GM12878 (cell line): Measurements from ENCODE around the gene FGF11. TPM values are rescaled to one million over a fixed set of nuclear protein-coding genes. Genes with fewer than 3 reads are reported as not detected.

Source experiments
- ATAC-seq: fragments of 200-7000 bp; cut with Tn5 transposase; 3 replicates; pipeline ENCODE4 v1.9.1; 2020; ENCODE audit warnings: mild to moderate bottlenecking, moderate library complexity
- Bru-seq: library from RNA; stranded (reverse); fragments of 400-500 nt; gene quantifications from one replicate; lab custom pipeline; 2021; lab: Mats Ljungman, UMichigan
- BruChase-seq, 2 experiments: library from RNA; stranded (reverse); fragments of 400-500 nt; gene quantifications; one replicate each; lab custom pipeline; 2021; lab: Mats Ljungman, UMichigan
- BruUV-seq: library from RNA; stranded (reverse); fragments of 400-500 nt; replicated peaks from 2 replicates; lab custom pipeline; 2021; lab: Mats Ljungman, UMichigan
- CTCF ChIA-PET: fragments of 300-600 bp; sonication (Branson Sonifier 250); formaldehyde crosslinking; extraction: SDS; loops from one replicate; lab custom pipeline; 2021; ENCODE audit warnings: inconsistent platforms; lab: Yijun Ruan, JAX
- POLR2A ChIA-PET: fragments of 350-600 bp; formaldehyde crosslinking; extraction: SDS; loops from one replicate; lab custom pipeline; 2021; ENCODE audit warnings: inconsistent platforms; lab: Charles Lee
- RAD21 ChIA-PET: fragments of 300-600 bp; sonication (Branson Sonifier 250); formaldehyde crosslinking; loops from one replicate; lab custom pipeline; 2023; ENCODE audit warnings: antibody characterized with exemption; ENCODE audit not compliant: unreplicated experiment; lab: Charles Lee
- SMC1A ChIA-PET: fragments of 300-600 bp; sonication (Branson Sonifier 250); formaldehyde crosslinking; loops from one replicate; lab custom pipeline; 2023; ENCODE audit not compliant: unreplicated experiment, uncharacterized antibody; lab: Charles Lee
- DNase-seq: peaks from one replicate; pipeline ENCODE4 v3.0.0-alpha.2; 2011; ENCODE audit warnings: low read depth, low spot score
- FAIRE-seq: peaks from 3 replicates; lab custom pipeline; 2011; peaks lifted over from hg19 to GRCh38; lab: Jason Lieb, UNC
- H2AFZ ChIP-seq: 2 replicates; pipeline ENCODE4 v1.6.0; 2011; ENCODE audit warnings: low read depth, low read length, control low read depth; ENCODE audit not compliant: control insufficient read depth
- H3K27ac ChIP-seq: 2 replicates; pipeline ENCODE4 v1.5.1; 2011; ENCODE audit warnings: control low read depth; ENCODE audit not compliant: control insufficient read depth, insufficient read depth
- H3K27me3 ChIP-seq, 2 experiments: replicated peaks in 1 of 2; 2 replicates each; pipeline versions ENCODE4 v1.6.0 to v1.6.1; 2011; ENCODE audit warnings: low read length in 1 of 2; ENCODE audit not compliant: control insufficient read depth in 2 of 2, insufficient read depth in 2 of 2
- H3K36me3 ChIP-seq, 2 experiments: 2 replicates each; pipeline ENCODE4 v1.5.1; 2011; ENCODE audit warnings: low read length in 1 of 2; ENCODE audit not compliant: control insufficient read depth in 2 of 2, insufficient read depth in 2 of 2
- H3K4me1 ChIP-seq: 2 replicates; pipeline ENCODE4 v1.6.1; 2011; ENCODE audit warnings: mild to moderate bottlenecking, low read length, moderate library complexity, mixed read lengths; ENCODE audit not compliant: control insufficient read depth, insufficient read depth
- H3K4me2 ChIP-seq: 2 replicates; pipeline ENCODE4 v1.6.0; 2011; ENCODE audit warnings: control low read depth; ENCODE audit not compliant: control insufficient read depth, insufficient read depth
- H3K4me3 ChIP-seq: fragments of 200-600 bp; sonication (generic); 2 replicates; pipeline ENCODE4 v1.5.1; 2016
- H3K79me2 ChIP-seq: 2 replicates; pipeline ENCODE4 v1.6.0; 2011; ENCODE audit warnings: low read length; ENCODE audit not compliant: control insufficient read depth, insufficient read depth
- H3K9ac ChIP-seq: 2 replicates; pipeline ENCODE4 v1.8.0; 2011; ENCODE audit warnings: low read length, control low read depth, mixed read lengths; ENCODE audit not compliant: control insufficient read depth, insufficient read depth
- H3K9me3 ChIP-seq: replicated peaks from 3 replicates; pipeline ENCODE4 v1.5.1; 2011; ENCODE audit warnings: mild to moderate bottlenecking, low read length; ENCODE audit not compliant: control insufficient read depth, insufficient read depth
- H4K20me1 ChIP-seq: 2 replicates; pipeline ENCODE4 v1.6.0; 2011; ENCODE audit not compliant: control insufficient read depth, insufficient read depth
- BACH1 ChIP-seq: fragments of 450-650 bp; IDR thresholded peaks from 2 replicates; pipeline ENCODE4 v1.6.1; 2017; ENCODE audit warnings: mild to moderate bottlenecking, borderline replicate concordance
- CHD1 ChIP-seq: IDR thresholded peaks from 2 replicates; pipeline ENCODE4 v1.6.1; 2012; ENCODE audit warnings: low read depth, low read length, improper control_type of control experiment
- CREB1 ChIP-seq: IDR thresholded peaks from 2 replicates; pipeline ENCODE4 v1.6.1; 2012; ENCODE audit warnings: low read depth, mild to moderate bottlenecking, inconsistent platforms
- EP300 ChIP-seq, 2 experiments: fragments of 150-350 bp in 1 of 2; IDR thresholded peaks; 2 replicates each; pipeline ENCODE4 v1.6.1; 2011 to 2012; ENCODE audit warnings: low read depth in 2 of 2, low read length in 2 of 2, borderline replicate concordance in 1 of 2, improper control_type of control experiment in 1 of 2, inconsistent platforms in 1 of 2; ENCODE audit not compliant: control insufficient read depth in 1 of 2
- GATAD2B ChIP-seq: fragments of 450-650 bp; conservative IDR thresholded peaks from 2 replicates; pipeline ENCODE4 v1.6.1; 2017; ENCODE audit warnings: low read depth, mild to moderate bottlenecking, moderate library complexity
- HDAC2 ChIP-seq: fragments of 200-600 bp; sonication (generic); IDR thresholded peaks from 2 replicates; pipeline ENCODE4 v1.6.1; 2017
- HDAC6 ChIP-seq: fragments of 200-600 bp; sonication (generic); IDR thresholded peaks from one replicate; pipeline ENCODE4 v1.8.0; 2017; ENCODE audit warnings: antibody characterized with exemption; ENCODE audit not compliant: unreplicated experiment
- LARP7 ChIP-seq: fragments of 450-650 bp; IDR thresholded peaks from 2 replicates; pipeline ENCODE4 v1.6.1; 2017; ENCODE audit warnings: mild to moderate bottlenecking
- MEF2A ChIP-seq: IDR thresholded peaks from 2 replicates; pipeline ENCODE4 v1.6.1; 2011; ENCODE audit warnings: low read depth, mild to moderate bottlenecking, low read length, moderate library complexity; ENCODE audit not compliant: insufficient read depth
- NBN ChIP-seq: fragments of 450-650 bp; IDR thresholded peaks from 2 replicates; pipeline ENCODE4 v1.6.1; 2016
- NFXL1 ChIP-seq: fragments of 450-650 bp; IDR thresholded peaks from 2 replicates; pipeline ENCODE4 v1.6.1; 2017; ENCODE audit warnings: antibody characterized with exemption, mild to moderate bottlenecking, borderline replicate concordance
- NR2C2 ChIP-seq: IDR thresholded peaks from 2 replicates; pipeline ENCODE4 v1.6.1; 2011; ENCODE audit warnings: borderline replicate concordance, low read depth; ENCODE audit not compliant: control insufficient read depth, insufficient read length
- PML ChIP-seq: IDR thresholded peaks from 2 replicates; pipeline ENCODE4 v1.6.1; 2012; ENCODE audit warnings: low read length, inconsistent platforms
- STAT1 ChIP-seq: fragments of 450-650 bp; conservative IDR thresholded peaks from 2 replicates; pipeline ENCODE4 v1.6.1; 2014; ENCODE audit warnings: antibody characterized with exemption, mild to moderate bottlenecking
- TCF3 ChIP-seq: IDR thresholded peaks from 2 replicates; pipeline ENCODE4 v1.6.1; 2012; ENCODE audit warnings: low read depth, mild to moderate bottlenecking, low read length, borderline replicate concordance; ENCODE audit not compliant: insufficient read depth
- WRNIP1 ChIP-seq: IDR thresholded peaks from 2 replicates; pipeline ENCODE4 v1.6.1; 2011; ENCODE audit warnings: low read depth, low read length, improper control_type of control experiment, borderline replicate concordance
- ZNF622 ChIP-seq: fragments of 450-650 bp; IDR thresholded peaks from 2 replicates; pipeline ENCODE4 v1.6.1; 2017; ENCODE audit warnings: mild to moderate bottlenecking, inconsistent platforms
- ZSCAN29 ChIP-seq: fragments of 450-650 bp; IDR thresholded peaks from 2 replicates; pipeline ENCODE4 v1.6.1; 2017; ENCODE audit warnings: mild to moderate bottlenecking, moderate library complexity
- WGBS: methylation state at CpG from one replicate; pipeline ENCODE4 v1.1.6; 2016; ENCODE audit warnings: low lambda C conversion rate; ENCODE audit not compliant: insufficient replicate concordance, insufficient coverage; ENCODE audit errors: missing lambda C conversion rate; 5-methylcytosine and 5-hydroxymethylcytosine counted together
- in situ Hi-C: fragments of 300-500 bp; cut with MboI; formaldehyde crosslinking; loops from 9 replicates; pipeline ENCODE4 v1.14.3; 2018; ENCODE audit warnings: mixed read lengths
- intact Hi-C: fragments of 100-400 bp; cut with micrococcal nuclease; formaldehyde crosslinking; loops from one replicate; pipeline ENCODE4 v1.14.2; 2022; ENCODE audit not compliant: unreplicated experiment
- long read RNA-seq, 2 experiments: library from polyadenylated mRNA; unstranded; transcript quantifications; one replicate each; pipeline ENCODE4 v2.0.0, GENCODE V29; 2019 to 2020
- polyA minus RNA-seq, 3 experiments: library from RNA; depleted of rRNA, polyadenylated mRNA; stranded (reverse); fragments of >200 nt; gene quantifications; 2 replicates each; pipeline ENCODE4 v1.2.3, GENCODE V29; 2011
- polyA plus RNA-seq, 11 experiments: library from polyadenylated mRNA; depleted of rRNA in 4 of 11; unstranded in 6 of 11; stranded (reverse) in 5 of 11; fragments of >200 nt; fragmentation: Nextera tagmentation in 4 of 11; fragmentation: Illumina TruSeq in 1 of 11; extraction: Ambion mirVana in 4 of 11; extraction: Trizol in 1 of 11; gene quantifications; 1 replicate in 1 of 11; 2 replicates in 10 of 11; pipeline versions ENCODE4 v1.2.1 to v1.2.3, GENCODE V29; 2011 to 2016; ENCODE audit warnings: inconsistent platforms in 2 of 11, missing spikeins in 2 of 11, low read depth in 1 of 11
- total RNA-seq, 4 experiments: library from RNA; depleted of rRNA in 3 of 4; stranded (reverse); fragments of >200 nt in 3 of 4; fragmentation: Illumina TruSeq in 1 of 4; extraction: Trizol in 1 of 4; gene quantifications; 2 replicates each; pipeline versions ENCODE4 v1.2.1 to v1.2.3, GENCODE V29; 2013 to 2021
- TF ChIP-seq, protein P1 (sequence below): fragments of 450-650 bp; conservative IDR thresholded peaks from 2 replicates; pipeline ENCODE4 v1.6.1; 2017; ENCODE audit warnings: mild to moderate bottlenecking, moderate library complexity

The FGF11 gene
- 23.7 and 26.4 TPM in 2 replicates for total RNA-seq (2013; cell fraction: nucleolus; rRNA removed)
- total RNA-seq (2014; rRNA removed) (2.3 and 3.0 TPM in 2 replicates), total RNA-seq (2014; rRNA removed; fragmentation: Illumina TruSeq; extraction: Trizol) (1.8 and 2.4 TPM in 2 replicates), total RNA-seq (2021) (3.0 TPM in 2 replicates), polyA plus RNA-seq (2011; rRNA removed) (15.6 and 21.1 TPM in 2 replicates), polyA plus RNA-seq (2014; fragmentation: Illumina TruSeq; extraction: Trizol) (3.5 and 4.1 TPM in 2 replicates), polyA plus RNA-seq (2014; fragmentation: Nextera tagmentation; extraction: Ambion mirVana) (1 to 10 TPM in 1 of 2 experiments, under 1 TPM in 1; 0.69 to 1.3 TPM), polyA plus RNA-seq (2014; rRNA removed) (2.3 and 2.8 TPM in 2 replicates), polyA plus RNA-seq (2016; fragmentation: Nextera tagmentation; extraction: Ambion mirVana) (1 to 10 TPM in 1 of 2 experiments, under 1 TPM in 1; 0.97 to 1.8 TPM), polyA minus RNA-seq (2011; rRNA and poly(A)+ RNA removed) (6.2 and 10.5 TPM in 2 replicates), Bru-seq, nascent RNA (percentile 62 among the genes with signal in this experiment), BruChase-seq, experiment 1, labeled RNA remaining after a 6-hour chase (percentile 67 among the genes with signal in this experiment), BruChase-seq, experiment 2, labeled RNA remaining after a 2-hour chase (percentile 64 among the genes with signal in this experiment)
- polyA plus RNA-seq (2011; ENCODE audit: low read depth): 13.9 TPM
- 14.9 and 20.2 TPM in 2 replicates for polyA plus RNA-seq (2011; cell fraction: cytosol; rRNA removed)
- 42.8 and 79.1 TPM in 2 replicates for polyA plus RNA-seq (2011; cell fraction: nucleus; rRNA removed)
- 18.4 and 22.6 TPM in 2 replicates for polyA plus RNA-seq (2012)
- polyA minus RNA-seq (2011; cell fraction: cytosol; rRNA and poly(A)+ RNA removed): 3.7 and 3.8 TPM in 2 replicates
- 6.6 and 6.9 TPM in 2 replicates for polyA minus RNA-seq (2011; cell fraction: nucleus; rRNA and poly(A)+ RNA removed)
- long read RNA-seq, experiment 1, partial matches to known transcripts: 0 of 1 reads
- long read RNA-seq, experiment 1, other reads (novel, unspliced or antisense): 1 of 1 reads
- long read RNA-seq, experiment 2: 0 reads

DNA sequence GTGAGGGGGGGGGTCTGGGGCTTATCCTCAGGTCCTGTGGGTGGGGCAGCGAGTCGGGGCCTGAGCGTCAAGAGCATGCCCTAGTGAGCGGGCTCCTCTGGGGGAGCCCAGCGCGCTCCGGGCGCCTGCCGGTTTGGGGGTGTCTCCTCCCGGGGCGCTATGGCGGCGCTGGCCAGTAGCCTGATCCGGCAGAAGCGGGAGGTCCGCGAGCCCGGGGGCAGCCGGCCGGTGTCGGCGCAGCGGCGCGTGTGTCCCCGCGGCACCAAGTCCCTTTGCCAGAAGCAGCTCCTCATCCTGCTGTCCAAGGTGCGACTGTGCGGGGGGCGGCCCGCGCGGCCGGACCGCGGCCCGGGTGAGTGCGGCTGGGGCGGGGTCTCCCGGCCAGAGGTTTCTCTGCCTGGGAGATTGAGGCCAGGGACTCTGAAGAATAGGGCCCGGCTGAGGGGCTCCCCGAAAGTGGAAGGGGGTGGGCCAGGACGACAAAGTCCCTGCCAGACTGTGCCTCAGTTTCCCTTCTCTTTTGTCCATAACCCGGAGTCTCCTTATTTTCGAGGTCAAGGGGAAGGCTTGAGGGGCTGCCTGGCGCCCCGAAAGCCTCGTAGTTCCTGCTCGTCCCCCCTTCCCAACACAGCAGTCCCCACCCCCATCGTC is at the start of gene FGF11:
FGF11 (plus strand) TSS at position 51 of the 651 bp plus-strand sequence; CDS start at position 160, 109 bp downstream.
- ChIA-PET SMC1A (interaction anchor here (0.9 to 1.2 kb wide), 4 partner anchors 13 to 119 kb away, joined by 3 to 5 read pairs (median 3); partner anchors contain the start of gene TNFSF13), CTCF (interaction anchor here (0.7 to 2.8 kb wide), 5 partner anchors 37 to 248 kb away, joined by 3 to 16 read pairs (median 3); partner anchors contain the start of genes SENP3 and TP53), POLR2A (interaction anchor here (0.5 to 8.2 kb wide), 10 partner anchors 9 to 757 kb away, joined by 3 to 63 read pairs (median 6); partner anchors contain the start of genes POLR2A, SENP3, SLC35G6 and TMEM256), RAD21 (interaction anchor here (0.7 to 2.5 kb wide), 8 partner anchors 15 to 121 kb away, joined by 3 to 12 read pairs (median 4); partner anchors contain the start of genes POLR2A, SENP3 and TMEM95)
- WGBS: 9% methylated on average over 46 of the region's 50 CpGs
- no peak for FAIRE-seq
- peak within 1 kb of the TSS; percentile 97 for H3K4me3 ChIP-seq
- H3K4me2 ChIP-seq: peak within 1 kb of the TSS; percentile 91
- in situ Hi-C loops (no loop called here), intact Hi-C loops (loop anchor here (5.0 to 10.0 kb wide), 4 partner anchors 37 to 395 kb away; partner anchors contain the start of genes KCTD11, SENP3, SLC16A11 and TMEM256)
- H3K27ac ChIP-seq: peak within 1 kb of the TSS; percentile 46
- ATAC-seq: no peak
- peaks cover 6% of the 10 kb centered on the region for H3K79me2 ChIP-seq
- H3K4me1 ChIP-seq: peaks cover 29% of the 10 kb centered on the region
- peak within 1 kb of the TSS; percentile 82 for H2AFZ ChIP-seq
- H3K27me3 ChIP-seq: peaks cover 0 to 4% of the 10 kb centered on the region in 2 experiments; a peak in 2 of 4 replicates
- H3K36me3 ChIP-seq: no peaks in the 10 kb centered on the region
- no TSS peak for BruUV-seq
- no peaks in the 10 kb centered on the region for H4K20me1 ChIP-seq
- DNase-seq: no peak
- peak within 1 kb of the TSS; percentile 77 for H3K9ac ChIP-seq
- no peaks in the 10 kb centered on the region for H3K9me3 ChIP-seq
- no peak for TF ChIP-seq CREB1
- TF ChIP-seq LARP7: peak; percentile 56; the same call in 1 of the 2 replicates
- no peak for TF ChIP-seq HDAC2
- TF ChIP-seq ZNF622: no peak
- TF ChIP-seq, protein P1, sequence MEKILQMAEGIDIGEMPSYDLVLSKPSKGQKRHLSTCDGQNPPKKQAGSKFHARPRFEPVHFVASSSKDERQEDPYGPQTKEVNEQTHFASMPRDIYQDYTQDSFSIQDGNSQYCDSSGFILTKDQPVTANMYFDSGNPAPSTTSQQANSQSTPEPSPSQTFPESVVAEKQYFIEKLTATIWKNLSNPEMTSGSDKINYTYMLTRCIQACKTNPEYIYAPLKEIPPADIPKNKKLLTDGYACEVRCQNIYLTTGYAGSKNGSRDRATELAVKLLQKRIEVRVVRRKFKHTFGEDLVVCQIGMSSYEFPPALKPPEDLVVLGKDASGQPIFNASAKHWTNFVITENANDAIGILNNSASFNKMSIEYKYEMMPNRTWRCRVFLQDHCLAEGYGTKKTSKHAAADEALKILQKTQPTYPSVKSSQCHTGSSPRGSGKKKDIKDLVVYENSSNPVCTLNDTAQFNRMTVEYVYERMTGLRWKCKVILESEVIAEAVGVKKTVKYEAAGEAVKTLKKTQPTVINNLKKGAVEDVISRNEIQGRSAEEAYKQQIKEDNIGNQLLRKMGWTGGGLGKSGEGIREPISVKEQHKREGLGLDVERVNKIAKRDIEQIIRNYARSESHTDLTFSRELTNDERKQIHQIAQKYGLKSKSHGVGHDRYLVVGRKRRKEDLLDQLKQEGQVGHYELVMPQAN: peak; percentile 41; the same call in 1 of the 2 replicates
- no peak; a peak in 1 of 4 replicates for TF ChIP-seq EP300 (IDR thresholded peaks at IDR 0.05; ENCODE audit: borderline replicate concordance in 1 of 2, control insufficient read depth in 1 of 2, low read depth in 2 of 2, low read length in 2 of 2)
- no peak for TF ChIP-seq CHD1
- no peak for TF ChIP-seq ZSCAN29
- TF ChIP-seq NR2C2: no peak
- TF ChIP-seq GATAD2B: 0 out of 2 replicates have a peak, but pooled peaks have one; percentile 43
- TF ChIP-seq NFXL1: no peak
- TF ChIP-seq MEF2A: no peak
- TF ChIP-seq STAT1: no peak
- TF ChIP-seq WRNIP1: no peak
- TF ChIP-seq TCF3: no peak
- TF ChIP-seq HDAC6: no peak
- 0 out of 2 replicates have a peak, but pooled peaks have one; percentile 28 for TF ChIP-seq BACH1
- no peak for TF ChIP-seq PML
- no peak for TF ChIP-seq NBN
